Neural progenitor cell (in vitro differentiated cells): ENCODE data around the gene PRH1. TPM values are rescaled to one million over a fixed set of nuclear protein-coding genes. Genes with fewer than 3 reads are reported as not detected.

Experiments used
- DNase-seq: peaks from one replicate; pipeline ENCODE4 v3.0.0-alpha.2; 2016; ENCODE audit warnings: low spot score
- H2AFZ ChIP-seq: fragments of 200-600 bp; sonication (generic); replicated peaks from 2 replicates; pipeline ENCODE4 v1.6.1; 2016; ENCODE audit warnings: antibody characterized with exemption
- H3F3A ChIP-seq: fragments of 200-600 bp; sonication (generic); 2 replicates; pipeline ENCODE4 v1.6.1; 2016; ENCODE audit warnings: antibody characterized with exemption, low read depth
- H3K27ac ChIP-seq: fragments of 200-600 bp; sonication (generic); 2 replicates; pipeline ENCODE4 v1.5.1; 2016; ENCODE audit warnings: mild to moderate bottlenecking
- H3K27me3 ChIP-seq: fragments of 200-600 bp; sonication (generic); 2 replicates; pipeline ENCODE4 v1.6.1; 2016; ENCODE audit warnings: mild to moderate bottlenecking, moderate library complexity
- H3K36me3 ChIP-seq: fragments of 200-600 bp; sonication (generic); 2 replicates; pipeline ENCODE4 v1.5.1; 2016
- H3K4me1 ChIP-seq: fragments of 200-600 bp; sonication (generic); 2 replicates; pipeline ENCODE4 v1.6.1; 2016; ENCODE audit warnings: mixed run types
- H3K4me2 ChIP-seq: fragments of 200-600 bp; sonication (generic); 2 replicates; pipeline ENCODE4 v1.6.1; 2016
- H3K4me3 ChIP-seq: fragments of 200-600 bp; sonication (generic); 2 replicates; pipeline ENCODE4 v1.5.1; 2016
- H3K79me2 ChIP-seq: fragments of 200-600 bp; sonication (generic); 2 replicates; pipeline ENCODE4 v1.6.1; 2016; ENCODE audit warnings: low read depth
- H3K9ac ChIP-seq: fragments of 200-600 bp; sonication (generic); 2 replicates; pipeline ENCODE4 v1.6.1; 2016
- H3K9me3 ChIP-seq: fragments of 200-600 bp; sonication (generic); 2 replicates; pipeline ENCODE4 v1.5.1; 2016; ENCODE audit warnings: low read depth
- H4K20me1 ChIP-seq: fragments of 200-600 bp; sonication (generic); 2 replicates; pipeline ENCODE4 v1.6.1; 2016; ENCODE audit warnings: low read depth
- H3K27ac Mint-ChIP-seq: 3 replicates; pipeline ENCODE4 v1.8.0; 2021; ENCODE audit warnings: mixed read lengths
- H3K27me3 Mint-ChIP-seq: 2 replicates; pipeline ENCODE4 v1.8.0; 2022; ENCODE audit warnings: low read depth, mild to moderate bottlenecking, inconsistent platforms, moderate library complexity, mixed read lengths; ENCODE audit not compliant: insufficient read depth
- H3K36me3 Mint-ChIP-seq: 3 replicates; pipeline ENCODE4 v1.8.0; 2021; ENCODE audit warnings: mixed read lengths
- H3K4me1 Mint-ChIP-seq: 3 replicates; pipeline ENCODE4 v1.8.0; 2021; ENCODE audit warnings: mixed read lengths
- H3K4me3 Mint-ChIP-seq: 3 replicates; pipeline ENCODE4 v1.8.0; 2021; ENCODE audit warnings: mild to moderate bottlenecking, moderate library complexity, mixed read lengths
- H3K9me3 Mint-ChIP-seq: 3 replicates; pipeline ENCODE4 v1.8.0; 2020; ENCODE audit warnings: mixed read lengths
- EZH2 ChIP-seq: fragments of 200-600 bp; sonication (generic); IDR thresholded peaks from 2 replicates; pipeline ENCODE4 v1.6.1; 2017; ENCODE audit warnings: antibody characterized with exemption, mild to moderate bottlenecking, moderate library complexity
- EZH2phosphoT487 ChIP-seq: fragments of 200-600 bp; sonication (generic); IDR thresholded peaks from 2 replicates; pipeline ENCODE4 v1.6.1; 2017; ENCODE audit warnings: antibody characterized with exemption
- total RNA-seq: library from RNA; depleted of rRNA; stranded (reverse); fragments of >200 nt; gene quantifications from 2 replicates; pipeline ENCODE4 v1.2.3, GENCODE V29; 2015; ENCODE audit warnings: low replicate concordance
- TF ChIP-seq, protein P1 (sequence below): fragments of 200-600 bp; sonication (generic); IDR thresholded peaks from 2 replicates; pipeline ENCODE4 v1.5.1; 2017; ENCODE audit warnings: antibody characterized with exemption, mild to moderate bottlenecking

Gene PRH1
- total RNA-seq, 1 donor from 2014 or later, result 24.1 TPM

DNA sequence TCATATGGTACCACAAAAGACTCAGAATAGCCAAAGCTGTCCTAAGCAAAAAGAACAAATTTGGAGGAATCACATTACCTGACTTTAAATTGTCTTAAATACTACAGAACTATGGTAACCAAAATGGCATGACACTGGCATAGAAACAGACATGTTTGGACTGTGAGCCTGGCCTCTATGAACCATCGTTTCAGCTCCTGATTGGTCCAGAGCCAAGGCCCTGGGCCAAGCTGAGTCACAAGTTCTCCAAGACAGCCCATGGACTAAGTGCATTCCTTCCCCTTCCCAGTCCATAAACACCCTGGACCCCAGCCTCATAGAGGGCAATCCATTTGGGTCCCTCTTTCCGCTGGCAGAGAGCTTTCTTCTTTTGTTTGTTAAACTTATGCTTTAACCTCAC lies 22.7 kb downstream of the PRH1 start:
- no peaks in the 10 kb centered on the region for H4K20me1 ChIP-seq
- H3K9me3 ChIP-seq, result peaks cover 4% of the 10 kb centered on the region
- no peaks in the 10 kb centered on the region for H3K27me3 Mint-ChIP-seq
- no peaks in the 10 kb centered on the region for H3F3A ChIP-seq
- peaks cover 29% of the 10 kb centered on the region for H3K36me3 Mint-ChIP-seq
- H3K9ac ChIP-seq, result no peak overlapping the region
- H3K4me2 ChIP-seq, result no peak overlapping the region
- H3K27me3 ChIP-seq, result no peaks in the 10 kb centered on the region
- H3K27ac Mint-ChIP-seq, result no peak overlapping the region
- H2AFZ ChIP-seq, result no peak overlapping the region
- no peak overlapping the region for H3K4me3 ChIP-seq
- no peaks in the 10 kb centered on the region for H3K79me2 ChIP-seq
- H3K27ac ChIP-seq, result no peak overlapping the region
- no peaks in the 10 kb centered on the region for H3K4me1 Mint-ChIP-seq
- peaks cover 13% of the 10 kb centered on the region for H3K36me3 ChIP-seq
- H3K9me3 Mint-ChIP-seq, result peaks cover 23% of the 10 kb centered on the region
- no peak for TF ChIP-seq EZH2
- TF ChIP-seq EZH2phosphoT487, result no peak
- TF ChIP-seq, protein P1, sequence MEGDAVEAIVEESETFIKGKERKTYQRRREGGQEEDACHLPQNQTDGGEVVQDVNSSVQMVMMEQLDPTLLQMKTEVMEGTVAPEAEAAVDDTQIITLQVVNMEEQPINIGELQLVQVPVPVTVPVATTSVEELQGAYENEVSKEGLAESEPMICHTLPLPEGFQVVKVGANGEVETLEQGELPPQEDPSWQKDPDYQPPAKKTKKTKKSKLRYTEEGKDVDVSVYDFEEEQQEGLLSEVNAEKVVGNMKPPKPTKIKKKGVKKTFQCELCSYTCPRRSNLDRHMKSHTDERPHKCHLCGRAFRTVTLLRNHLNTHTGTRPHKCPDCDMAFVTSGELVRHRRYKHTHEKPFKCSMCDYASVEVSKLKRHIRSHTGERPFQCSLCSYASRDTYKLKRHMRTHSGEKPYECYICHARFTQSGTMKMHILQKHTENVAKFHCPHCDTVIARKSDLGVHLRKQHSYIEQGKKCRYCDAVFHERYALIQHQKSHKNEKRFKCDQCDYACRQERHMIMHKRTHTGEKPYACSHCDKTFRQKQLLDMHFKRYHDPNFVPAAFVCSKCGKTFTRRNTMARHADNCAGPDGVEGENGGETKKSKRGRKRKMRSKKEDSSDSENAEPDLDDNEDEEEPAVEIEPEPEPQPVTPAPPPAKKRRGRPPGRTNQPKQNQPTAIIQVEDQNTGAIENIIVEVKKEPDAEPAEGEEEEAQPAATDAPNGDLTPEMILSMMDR, result no peak
- DNase-seq, result no peak
- no peak overlapping the region for H3K4me3 Mint-ChIP-seq
- H3K4me1 ChIP-seq, result no peaks in the 10 kb centered on the region

DNA sequence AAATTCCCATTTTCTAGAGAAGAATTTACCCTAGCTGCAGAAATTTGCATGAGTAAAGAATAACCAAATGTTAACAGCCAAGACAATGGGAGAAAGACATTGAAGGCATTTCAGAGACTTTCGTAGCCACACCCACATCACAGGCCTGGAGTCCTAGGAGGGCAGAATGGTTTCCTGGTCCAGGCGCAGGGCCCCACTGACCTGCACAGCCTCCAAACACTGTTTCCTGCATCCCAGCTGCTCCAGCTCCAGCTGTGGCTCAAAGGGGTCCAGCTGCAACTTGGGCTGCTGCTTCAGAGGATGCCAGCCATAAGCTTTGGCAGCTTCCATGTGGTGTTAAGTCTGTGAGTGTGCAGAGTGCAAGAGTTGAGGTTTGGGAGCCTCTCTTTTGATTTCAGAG lies 28.2 kb downstream of the PRH1 start:
- H3K27ac Mint-ChIP-seq, result no peak overlapping the region
- H3K27me3 ChIP-seq, result no peaks in the 10 kb centered on the region
- no peak overlapping the region for H3K9ac ChIP-seq
- no peaks in the 10 kb centered on the region for H3K27me3 Mint-ChIP-seq
- H3K9me3 ChIP-seq, result peaks cover 7% of the 10 kb centered on the region
- no peak overlapping the region for H3K27ac ChIP-seq
- no peaks in the 10 kb centered on the region for H4K20me1 ChIP-seq
- peaks cover 42% of the 10 kb centered on the region for H3K36me3 Mint-ChIP-seq
- H3F3A ChIP-seq, result no peaks in the 10 kb centered on the region
- H3K4me3 ChIP-seq, result no peak overlapping the region
- H3K4me1 Mint-ChIP-seq, result no peaks in the 10 kb centered on the region
- no peak for TF ChIP-seq EZH2
- TF ChIP-seq, protein P1, result no peak
- TF ChIP-seq EZH2phosphoT487, result no peak
- H3K36me3 ChIP-seq, result peaks cover 14% of the 10 kb centered on the region
- peaks cover 29% of the 10 kb centered on the region for H3K9me3 Mint-ChIP-seq
- H3K4me2 ChIP-seq, result no peak overlapping the region
- H3K79me2 ChIP-seq, result no peaks in the 10 kb centered on the region
- DNase-seq, result no peak
- H3K4me1 ChIP-seq, result no peaks in the 10 kb centered on the region
- H3K4me3 Mint-ChIP-seq, result no peak overlapping the region
- no peak overlapping the region for H2AFZ ChIP-seq

DNA sequence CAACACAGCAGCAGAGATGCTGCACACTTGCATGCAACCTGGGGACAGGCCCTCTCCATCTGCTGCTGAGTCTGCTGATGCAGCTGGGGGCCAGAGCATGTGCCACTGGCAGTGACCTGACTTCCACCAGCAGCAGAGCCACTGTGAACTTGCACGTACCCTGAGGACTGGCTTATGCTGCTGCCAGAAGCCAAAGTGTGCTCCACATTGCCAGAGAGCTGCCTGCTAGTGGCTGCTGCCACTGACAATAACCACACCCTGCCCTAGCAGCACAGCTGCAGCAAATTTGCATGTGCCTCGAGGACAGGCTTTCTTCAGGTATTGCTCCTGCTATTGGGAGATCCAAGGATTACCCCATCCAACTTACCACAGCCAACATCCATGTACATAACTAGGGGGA lies 30.3 kb downstream of the PRH1 start:
- no peaks in the 10 kb centered on the region for H3K4me1 Mint-ChIP-seq
- Histone ChIP-seq H3K4me2 (no peak overlapping the region), H3K9ac (no peak overlapping the region), H3K27ac (no peak overlapping the region), H3K4me1 (no peaks in the 10 kb centered on the region), H3K36me3 (peaks cover 14% of the 10 kb centered on the region), H3K79me2 (no peaks in the 10 kb centered on the region), H3K9me3 (peaks cover 7% of the 10 kb centered on the region), H4K20me1 (no peaks in the 10 kb centered on the region), H3F3A (no peaks in the 10 kb centered on the region), H3K4me3 (no peak overlapping the region), H3K27me3 (no peaks in the 10 kb centered on the region), H2AFZ (no peak overlapping the region)
- peaks cover 27% of the 10 kb centered on the region for H3K9me3 Mint-ChIP-seq
- no peak for DNase-seq
- H3K27me3 Mint-ChIP-seq, result no peaks in the 10 kb centered on the region
- H3K4me3 Mint-ChIP-seq, result no peak overlapping the region
- TF ChIP-seq EZH2 (no peak), EZH2phosphoT487 (no peak)
- TF ChIP-seq, protein P1, result no peak
- peaks cover 40% of the 10 kb centered on the region for H3K36me3 Mint-ChIP-seq
- no peak overlapping the region for H3K27ac Mint-ChIP-seq
